IMR-90 (cell line): ENCODE data around the gene DHRS7B. TPM values are rescaled to one million over a fixed set of nuclear protein-coding genes. Genes with fewer than 3 reads are reported as not detected.

Experiments
- ATAC-seq: fragments of 200-7000 bp; cut with Tn5 transposase; 2 replicates; pipeline ENCODE4 v1.9.1; 2020; ENCODE audit warnings: low read depth, mild to moderate bottlenecking, moderate library complexity
- BruUV-seq: library from RNA; stranded (reverse); fragments of 400-500 nt; replicated peaks from 2 replicates; lab custom pipeline; 2021; lab: Mats Ljungman, UMichigan
- CTCF ChIA-PET: fragments of 300-600 bp; formaldehyde crosslinking; extraction: SDS; loops from one replicate; lab custom pipeline; 2021; ENCODE audit warnings: antibody characterized with exemption; lab: Yijun Ruan, JAX
- POLR2A ChIA-PET: fragments of 300-600 bp; sonication (Branson Sonifier 250); formaldehyde crosslinking; loops from one replicate; lab custom pipeline; 2022; ENCODE audit warnings: antibody characterized with exemption; ENCODE audit not compliant: unreplicated experiment; lab: Charles Lee
- DNase-seq: peaks from one replicate; pipeline ENCODE4 v3.0.0; 2013
- H2AFZ ChIP-seq: replicated peaks from 2 replicates; pipeline ENCODE3; 2013; ENCODE audit warnings: low read length, mild to moderate bottlenecking; ENCODE audit not compliant: poor library complexity
- H2AK5ac ChIP-seq: 2 replicates; pipeline ENCODE4 v1.6.1; 2013; ENCODE audit warnings: low read depth, low read length, inconsistent platforms
- H2AK9ac ChIP-seq: replicated peaks from 2 replicates; pipeline ENCODE3; 2013; ENCODE audit warnings: mild to moderate bottlenecking, low read depth, low read length, moderate library complexity; ENCODE audit not compliant: poor library complexity
- H2BK120ac ChIP-seq: 2 replicates; pipeline ENCODE4 v1.6.1; 2013; ENCODE audit warnings: low read depth, low read length, inconsistent platforms
- H2BK15ac ChIP-seq: 3 replicates; pipeline ENCODE4 v1.6.1; 2013; ENCODE audit warnings: low read depth, low read length, inconsistent platforms
- H2BK20ac ChIP-seq: 2 replicates; pipeline ENCODE4 v1.6.1; 2013; ENCODE audit warnings: low read depth, mild to moderate bottlenecking, inconsistent platforms, low read length, moderate library complexity
- H2BK5ac ChIP-seq: 2 replicates; pipeline ENCODE4 v1.6.1; 2013; ENCODE audit warnings: mild to moderate bottlenecking, low read depth, low read length, inconsistent platforms; ENCODE audit not compliant: poor library complexity, severe bottlenecking
- H3K14ac ChIP-seq: replicated peaks from 2 replicates; pipeline ENCODE4 v1.6.1; 2013; ENCODE audit warnings: low read depth, low read length, inconsistent platforms
- H3K18ac ChIP-seq: 2 replicates; pipeline ENCODE4 v1.6.1; 2013; ENCODE audit warnings: low read depth, low read length, control low read depth
- H3K23ac ChIP-seq: 2 replicates; pipeline ENCODE4 v1.6.1; 2013; ENCODE audit warnings: low read depth, low read length, inconsistent platforms
- H3K27ac ChIP-seq: 2 replicates; pipeline ENCODE4 v1.5.1; 2013; ENCODE audit warnings: mild to moderate bottlenecking, control low read depth, low read length; ENCODE audit not compliant: insufficient read depth
- H3K27me3 ChIP-seq: 2 replicates; pipeline ENCODE4 v1.6.1; 2013; ENCODE audit warnings: low read length; ENCODE audit not compliant: control insufficient read depth, insufficient read depth
- H3K36me3 ChIP-seq: 2 replicates; pipeline ENCODE4 v1.6.1; 2013; ENCODE audit warnings: low read length, mixed read lengths; ENCODE audit not compliant: control insufficient read depth, insufficient read depth
- H3K4ac ChIP-seq: 2 replicates; pipeline ENCODE4 v1.6.1; 2013; ENCODE audit warnings: low read depth, low read length, inconsistent platforms
- H3K4me1 ChIP-seq: 2 replicates; pipeline ENCODE4 v1.6.1; 2013; ENCODE audit warnings: low read length, mixed read lengths; ENCODE audit not compliant: control insufficient read depth, insufficient read depth
- H3K4me2 ChIP-seq: 2 replicates; pipeline ENCODE4 v1.6.1; 2013; ENCODE audit warnings: low read depth, mild to moderate bottlenecking, control low read depth, low read length, moderate library complexity
- H3K4me3 ChIP-seq: 2 replicates; pipeline ENCODE4 v1.5.1; 2013; ENCODE audit warnings: low read depth, mild to moderate bottlenecking, control low read depth, low read length, moderate library complexity; ENCODE audit not compliant: insufficient read depth
- H3K56ac ChIP-seq: 2 replicates; pipeline ENCODE4 v1.6.1; 2013; ENCODE audit warnings: low read length, inconsistent platforms; ENCODE audit not compliant: insufficient read depth; ENCODE audit errors: extremely low read depth
- H3K79me1 ChIP-seq, 2 experiments: 2 replicates each; pipeline ENCODE4 v1.6.1; 2013; ENCODE audit warnings: low read length in 2 of 2, inconsistent platforms in 1 of 2, low read depth in 1 of 2
- H3K9ac ChIP-seq: 2 replicates; pipeline ENCODE4 v1.6.1; 2013; ENCODE audit warnings: low read depth, low read length, control low read depth
- H3K9me1 ChIP-seq: 2 replicates; pipeline ENCODE4 v1.6.1; 2013; ENCODE audit warnings: low read length, inconsistent platforms; ENCODE audit not compliant: insufficient read depth
- H3K9me3 ChIP-seq: 2 replicates; pipeline ENCODE4 v1.6.1; 2013; ENCODE audit warnings: low read length; ENCODE audit not compliant: control insufficient read depth, insufficient read depth
- H4K20me1 ChIP-seq: 2 replicates; pipeline ENCODE4 v1.6.1; 2013; ENCODE audit warnings: low read length, inconsistent platforms; ENCODE audit not compliant: insufficient read depth
- H4K5ac ChIP-seq: 2 replicates; pipeline ENCODE4 v1.6.1; 2013; ENCODE audit warnings: mild to moderate bottlenecking, low read depth, low read length, control low read depth
- H4K8ac ChIP-seq, 2 experiments: 2 replicates each; pipeline ENCODE4 v1.6.1; 2013; ENCODE audit warnings: low read depth in 2 of 2, low read length in 2 of 2, control low read depth in 1 of 2, inconsistent platforms in 1 of 2
- H4K91ac ChIP-seq: 2 replicates; pipeline ENCODE4 v1.6.1; 2013; ENCODE audit warnings: low read depth, low read length, inconsistent platforms; ENCODE audit not compliant: insufficient read depth
- BHLHE40 ChIP-seq: fragments of 150-350 bp; IDR thresholded peaks from 2 replicates; pipeline ENCODE4 v1.6.1; 2016; ENCODE audit warnings: mild to moderate bottlenecking, low read depth, low read length
- CEBPB ChIP-seq: IDR thresholded peaks from 2 replicates; pipeline ENCODE4 v1.6.1; 2012; ENCODE audit warnings: low read depth, low read length, improper control_type of control experiment
- CHD1 ChIP-seq: IDR thresholded peaks from 2 replicates; pipeline ENCODE4 v1.6.1; 2012; ENCODE audit warnings: low read depth, low read length, improper control_type of control experiment
- FOS ChIP-seq: fragments of 150-350 bp; IDR thresholded peaks from 2 replicates; pipeline ENCODE4 v1.6.1; 2016; ENCODE audit warnings: low read depth, low read length
- MAFK ChIP-seq: IDR thresholded peaks from 2 replicates; pipeline ENCODE4 v1.6.1; 2012; ENCODE audit warnings: low read depth, low read length, improper control_type of control experiment
- MXI1 ChIP-seq: IDR thresholded peaks from 2 replicates; pipeline ENCODE4 v1.6.1; 2012; ENCODE audit warnings: low read depth, mild to moderate bottlenecking, low read length, moderate library complexity, borderline replicate concordance
- NFE2L2 ChIP-seq: fragments of 150-350 bp; IDR thresholded peaks from 2 replicates; pipeline ENCODE4 v1.6.1; 2016; ENCODE audit warnings: low read depth, mild to moderate bottlenecking, low read length
- POLR2A ChIP-seq: IDR thresholded peaks from 2 replicates; pipeline ENCODE4 v1.6.1; 2012; ENCODE audit warnings: mild to moderate bottlenecking, low read depth, low read length
- RAD21 ChIP-seq: IDR thresholded peaks from 2 replicates; pipeline ENCODE4 v1.6.1; 2012; ENCODE audit warnings: low read length, improper control_type of control experiment
- RCOR1 ChIP-seq: IDR thresholded peaks from 2 replicates; pipeline ENCODE4 v1.6.1; 2012; ENCODE audit warnings: mild to moderate bottlenecking, low read length, improper control_type of control experiment; ENCODE audit not compliant: insufficient replicate concordance
- RFX5 ChIP-seq: IDR thresholded peaks from 2 replicates; pipeline ENCODE4 v1.8.0; 2012; ENCODE audit warnings: low read depth, mild to moderate bottlenecking, low read length, moderate library complexity
- WGBS, 2 experiments: methylation state at CpG; one replicate each; pipeline versions ENCODE4 v1.1.5 to v1.1.7; 2013; ENCODE audit warnings: missing lambda C conversion rate in 2 of 2; ENCODE audit not compliant: insufficient read length in 1 of 2; ENCODE audit errors: extremely low coverage in 2 of 2; 5-methylcytosine and 5-hydroxymethylcytosine counted together
- dilution Hi-C: fragments of 300-500 bp; cut with HindIII; formaldehyde crosslinking; loops from one replicate; pipeline ENCODE4 v1.14.3; 2018; ENCODE audit warnings: low sequenced_read_pairs; ENCODE audit not compliant: unreplicated experiment
- in situ Hi-C: fragments of 300-500 bp; cut with MboI; formaldehyde crosslinking; loops from 3 replicates; pipeline ENCODE4 v1.14.3; 2019; ENCODE audit warnings: low sequenced_read_pairs, inconsistent platforms, mixed read lengths
- intact Hi-C: fragments of 100-400 bp; cut with micrococcal nuclease; formaldehyde crosslinking; loops from 2 replicates; pipeline ENCODE4 v1.10.0; 2022
- polyA plus RNA-seq, 3 experiments: library from polyadenylated mRNA; depleted of rRNA; stranded (reverse); fragments of >200 nt; gene quantifications; 2 replicates each; pipeline ENCODE4 v1.2.3, GENCODE V29; 2012; ENCODE audit warnings: low replicate concordance in 1 of 3
- total RNA-seq: library from RNA; depleted of rRNA; stranded (reverse); fragments of >200 nt; gene quantifications from 2 replicates; pipeline ENCODE4 v1.2.3, GENCODE V29; 2012
- TF ChIP-seq, protein P1 (sequence below): fragments of 150-350 bp; IDR thresholded peaks from 2 replicates; pipeline ENCODE4 v1.6.1; 2017; ENCODE audit warnings: mild to moderate bottlenecking, antibody characterized with exemption, low read length, low read depth
- TF ChIP-seq, protein P2 (sequence below): conservative IDR thresholded peaks from 2 replicates; pipeline ENCODE4 v1.5.1; 2012; ENCODE audit warnings: mild to moderate bottlenecking, low read depth, low read length, improper control_type of control experiment
- TF ChIP-seq, protein P3 (sequence below): fragments of 150-350 bp; IDR thresholded peaks from 2 replicates; pipeline ENCODE4 v1.6.1; 2016; ENCODE audit warnings: low read depth, mild to moderate bottlenecking, low read length, moderate library complexity, borderline replicate concordance

The DHRS7B gene
- total and polyA plus RNA-seq, 2 of the 4 experiments (the other 2 are of a cell fraction) = 24.4 to 34.4 TPM

DNA sequence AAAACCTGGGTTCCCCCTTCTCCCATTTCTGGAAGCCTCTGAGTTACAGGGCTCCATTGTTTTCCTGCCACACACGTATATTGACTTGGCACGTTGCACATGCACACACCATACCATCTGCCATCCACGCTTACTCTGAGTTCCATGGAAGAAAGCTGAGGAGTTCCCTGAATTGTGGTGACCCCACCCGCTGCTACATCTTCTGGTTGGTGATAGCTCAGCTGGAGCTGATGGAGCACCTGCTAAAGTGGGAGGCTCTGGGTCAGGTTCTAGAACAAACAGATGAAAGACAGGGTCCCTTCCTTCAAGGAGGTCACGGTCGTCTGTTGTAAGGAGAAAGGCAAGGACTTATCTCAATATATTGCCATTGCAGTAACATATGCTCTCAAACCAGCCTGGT, 46.1 kb downstream of the DHRS7B start:
- Histone ChIP-seq H3K14ac (no peak overlapping the region; the same call in 1 of the 2 replicates), H3K27me3 (no peaks in the 10 kb centered on the region), H4K8ac (no peak overlapping the region), H2BK20ac (no peak overlapping the region), H4K5ac (no peak overlapping the region), H2BK15ac (no peak overlapping the region), H3K23ac (no peak overlapping the region), H3K56ac (no peak overlapping the region), H2BK120ac (no peak overlapping the region), H2BK5ac (no peak overlapping the region), H3K4ac (no peak overlapping the region), H3K36me3 (peaks cover 3% of the 10 kb centered on the region; the same call in 1 of the 2 replicates), H3K9ac (no peak overlapping the region), H4K20me1 (no peaks in the 10 kb centered on the region), H3K79me1 (peaks cover 4 to 9% of the 10 kb centered on the region in 2 experiments; a peak in 3 of 4 replicates), H3K27ac (no peak overlapping the region), H3K4me3 (no peak overlapping the region), H4K91ac (no peak overlapping the region), H3K9me1 (peaks cover 20% of the 10 kb centered on the region; the same call in 1 of the 2 replicates), H2AK5ac (no peak overlapping the region), H2AFZ (no peak overlapping the region), H3K9me3 (no peaks in the 10 kb centered on the region), H3K4me1 (peaks cover 4% of the 10 kb centered on the region), H3K18ac (no peak overlapping the region), H2AK9ac (no peak overlapping the region), H3K4me2 (no peak overlapping the region)
- in situ Hi-C loops = no loop called here
- POLR2A ChIA-PET = no interaction called here
- BruUV-seq = no TSS peak
- dilution Hi-C loops = no loop called here
- TF ChIP-seq RCOR1 = no peak
- no peak for TF ChIP-seq POLR2A
- no peak for TF ChIP-seq CHD1
- no peak for TF ChIP-seq FOS
- no peak for TF ChIP-seq RAD21
- TF ChIP-seq MAFK = no peak
- TF ChIP-seq, protein P1, sequence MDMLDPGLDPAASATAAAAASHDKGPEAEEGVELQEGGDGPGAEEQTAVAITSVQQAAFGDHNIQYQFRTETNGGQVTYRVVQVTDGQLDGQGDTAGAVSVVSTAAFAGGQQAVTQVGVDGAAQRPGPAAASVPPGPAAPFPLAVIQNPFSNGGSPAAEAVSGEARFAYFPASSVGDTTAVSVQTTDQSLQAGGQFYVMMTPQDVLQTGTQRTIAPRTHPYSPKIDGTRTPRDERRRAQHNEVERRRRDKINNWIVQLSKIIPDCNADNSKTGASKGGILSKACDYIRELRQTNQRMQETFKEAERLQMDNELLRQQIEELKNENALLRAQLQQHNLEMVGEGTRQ = no peak
- TF ChIP-seq NFE2L2 = no peak
- TF ChIP-seq, protein P2, sequence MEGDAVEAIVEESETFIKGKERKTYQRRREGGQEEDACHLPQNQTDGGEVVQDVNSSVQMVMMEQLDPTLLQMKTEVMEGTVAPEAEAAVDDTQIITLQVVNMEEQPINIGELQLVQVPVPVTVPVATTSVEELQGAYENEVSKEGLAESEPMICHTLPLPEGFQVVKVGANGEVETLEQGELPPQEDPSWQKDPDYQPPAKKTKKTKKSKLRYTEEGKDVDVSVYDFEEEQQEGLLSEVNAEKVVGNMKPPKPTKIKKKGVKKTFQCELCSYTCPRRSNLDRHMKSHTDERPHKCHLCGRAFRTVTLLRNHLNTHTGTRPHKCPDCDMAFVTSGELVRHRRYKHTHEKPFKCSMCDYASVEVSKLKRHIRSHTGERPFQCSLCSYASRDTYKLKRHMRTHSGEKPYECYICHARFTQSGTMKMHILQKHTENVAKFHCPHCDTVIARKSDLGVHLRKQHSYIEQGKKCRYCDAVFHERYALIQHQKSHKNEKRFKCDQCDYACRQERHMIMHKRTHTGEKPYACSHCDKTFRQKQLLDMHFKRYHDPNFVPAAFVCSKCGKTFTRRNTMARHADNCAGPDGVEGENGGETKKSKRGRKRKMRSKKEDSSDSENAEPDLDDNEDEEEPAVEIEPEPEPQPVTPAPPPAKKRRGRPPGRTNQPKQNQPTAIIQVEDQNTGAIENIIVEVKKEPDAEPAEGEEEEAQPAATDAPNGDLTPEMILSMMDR = no peak
- no peak for TF ChIP-seq RFX5
- TF ChIP-seq CEBPB = no peak
- no peak for TF ChIP-seq BHLHE40
- TF ChIP-seq MXI1 = no peak
- TF ChIP-seq, protein P3, sequence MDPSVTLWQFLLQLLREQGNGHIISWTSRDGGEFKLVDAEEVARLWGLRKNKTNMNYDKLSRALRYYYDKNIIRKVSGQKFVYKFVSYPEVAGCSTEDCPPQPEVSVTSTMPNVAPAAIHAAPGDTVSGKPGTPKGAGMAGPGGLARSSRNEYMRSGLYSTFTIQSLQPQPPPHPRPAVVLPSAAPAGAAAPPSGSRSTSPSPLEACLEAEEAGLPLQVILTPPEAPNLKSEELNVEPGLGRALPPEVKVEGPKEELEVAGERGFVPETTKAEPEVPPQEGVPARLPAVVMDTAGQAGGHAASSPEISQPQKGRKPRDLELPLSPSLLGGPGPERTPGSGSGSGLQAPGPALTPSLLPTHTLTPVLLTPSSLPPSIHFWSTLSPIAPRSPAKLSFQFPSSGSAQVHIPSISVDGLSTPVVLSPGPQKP = no peak
- CTCF ChIA-PET = no interaction called here
- DNase-seq = no peak
- intact Hi-C loops = no loop called here
- ATAC-seq = no peak
- WGBS, 2 experiments = no CpG with 5 or more reads among the region's 6 CpGs
